GM23248 (cell line): ENCODE data around the gene USF1.

Source experiments
- EZH2 ChIP-seq: fragments of 200-600 bp; sonication (generic); IDR thresholded peaks from 2 replicates; pipeline ENCODE4 v1.6.1; 2018; ENCODE audit warnings: antibody characterized with exemption, mild to moderate bottlenecking; ENCODE audit not compliant: insufficient read depth, poor library complexity, severe bottlenecking
- EZH2phosphoT487 ChIP-seq: fragments of 200-600 bp; sonication (generic); IDR thresholded peaks from 2 replicates; pipeline ENCODE4 v1.6.1; 2018; ENCODE audit warnings: antibody characterized with exemption, moderate library complexity, mild to moderate bottlenecking, low read depth; ENCODE audit not compliant: insufficient read depth

GRCh38 chr1:161090617-161091016, 44.8 kb upstream of the USF1 start:
- TF ChIP-seq EZH2phosphoT487 = no peak
- no peak for TF ChIP-seq EZH2
